ENCODE results near the gene JAZF1.

- TF ChIP-seq TAF1 (IDR thresholded peaks at IDR 0.05; ENCODE audit: borderline replicate concordance, insufficient read depth, low read length): no peak
- no peak for TF ChIP-seq SIN3A (IDR thresholded peaks at IDR 0.05; ENCODE audit: borderline replicate concordance, insufficient read depth, low read length)
- TF ChIP-seq REST (IDR thresholded peaks at IDR 0.05; ENCODE audit: insufficient read depth in 1 of 2, low read depth in 2 of 2, low read length in 2 of 2): no peak
- TF ChIP-seq FOXP2 (optimal IDR thresholded peaks at IDR 0.05; ENCODE audit: borderline replicate concordance, extremely low read depth, extremely low read length, insufficient read depth): no peak
- no peak for TF ChIP-seq POLR2AphosphoS5 (IDR thresholded peaks at IDR 0.05; ENCODE audit: low read depth, low read length)
These were observed 10.6 kb upstream of the JAZF1 start for GRCh38 chr7:28191184-28191583.
